SK-N-DZ (cell line): ENCODE data around the gene LTBP2.

ENCODE experiments used
- DNase-seq: peaks from one replicate; pipeline ENCODE4 v3.0.0-alpha.2; 2015; ENCODE audit warnings: low spot score

The LTBP2 gene

GRCh38 chr14:74613211-74613914, 1.3 kb upstream of the LTBP2 start:
- no peak for DNase-seq

- peak; percentile 54 for DNase-seq
These were observed 449 bp upstream of the LTBP2 start for GRCh38 chr14:74612350-74613021.

GRCh38 chr14:74610866-74611649, 979 bp downstream of the LTBP2 start:
- no peak for DNase-seq

GRCh38 chr14:74610199-74610865, 1.7 kb downstream of the LTBP2 start:
- no peak for DNase-seq

- DNase-seq: no peak
These were observed 2.3 kb downstream of the LTBP2 start for GRCh38 chr14:74609721-74610120.

GRCh38 chr14:74608959-74609611, 3.0 kb downstream of the LTBP2 start:
- DNase-seq: peak; percentile 72

- no peak for DNase-seq
These were observed 5.3 kb downstream of the LTBP2 start for GRCh38 chr14:74606727-74607126.

GRCh38 chr14:74605531-74606223, 6.4 kb downstream of the LTBP2 start:
- DNase-seq: peak; percentile 27

- no peak for DNase-seq
These were observed 7.1 kb downstream of the LTBP2 start for GRCh38 chr14:74604911-74605310.

GRCh38 chr14:74604157-74604556, 7.9 kb downstream of the LTBP2 start:
- no peak for DNase-seq

GRCh38 chr14:74601982-74602381, 10.1 kb downstream of the LTBP2 start:
- DNase-seq: peak; percentile 46

- no peak for DNase-seq
These were observed 12.1 kb downstream of the LTBP2 start for GRCh38 chr14:74599946-74600345.

GRCh38 chr14:74599321-74599761, 12.7 kb downstream of the LTBP2 start:
- no peak for DNase-seq

GRCh38 chr14:74596741-74597450, 15.1 kb downstream of the LTBP2 start:
- no peak for DNase-seq

- no peak for DNase-seq
These were observed 16.9 kb downstream of the LTBP2 start for GRCh38 chr14:74595006-74595735.

- DNase-seq: no peak
These were observed 17.4 kb downstream of the LTBP2 start for GRCh38 chr14:74594606-74595005.

- DNase-seq: no peak
These were observed 18.0 kb downstream of the LTBP2 start for GRCh38 chr14:74594029-74594428.

GRCh38 chr14:74593241-74593953, 18.6 kb downstream of the LTBP2 start:
- no peak for DNase-seq
